ENCODE results near the gene TMEM97. TPM values are rescaled to one million over a fixed set of nuclear protein-coding genes. Genes with fewer than 3 reads are reported as not detected.

TMEM97 gene
- total and polyA plus RNA-seq, 9 of the 15 experiments (the other 6 are each of a cell fraction or from before 2014, with no cell fraction given): 34.6 to 121 (median 76.0) TPM

DNA sequence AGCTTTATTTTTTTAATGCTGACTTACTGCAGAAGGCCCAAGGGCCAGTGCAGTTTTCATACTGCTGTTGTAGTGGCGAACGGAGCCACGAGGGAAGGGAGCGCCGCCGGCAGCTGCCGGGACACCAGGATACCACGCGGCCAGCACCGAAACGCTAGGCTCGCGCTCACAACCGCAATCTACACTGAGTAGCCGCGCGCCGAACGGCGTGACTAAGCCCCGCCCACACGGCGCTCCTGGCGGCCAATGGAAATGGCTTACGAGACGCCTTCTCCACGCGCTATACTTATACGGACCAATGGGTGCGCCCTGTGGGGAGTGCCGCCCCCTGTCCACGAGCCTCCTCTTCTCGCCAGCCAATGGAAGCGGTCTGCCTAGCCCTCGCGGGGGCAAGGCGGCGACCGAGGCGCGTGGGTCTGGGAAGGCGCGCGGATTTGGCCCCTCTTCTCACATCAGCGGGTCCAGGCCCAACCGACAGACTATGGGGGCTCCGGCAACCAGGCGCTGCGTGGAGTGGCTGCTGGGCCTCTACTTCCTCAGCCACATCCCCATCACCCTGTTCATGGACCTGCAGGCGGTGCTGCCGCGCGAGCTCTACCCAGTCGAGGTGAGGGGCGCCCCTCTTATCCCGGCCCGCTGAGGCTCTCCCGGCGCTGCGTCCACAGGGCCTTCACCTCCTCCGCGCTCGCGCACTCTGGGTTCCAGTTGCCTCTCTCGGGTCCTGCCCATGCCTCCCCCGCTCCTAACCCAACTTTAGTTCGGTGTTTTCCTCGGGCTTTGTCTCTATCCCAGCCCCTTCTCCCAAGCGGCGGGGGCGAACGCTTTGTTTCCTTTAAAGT is at the start of gene TMEM97 (continued):
- TF ChIP-seq ZNF512 (tag; IDR thresholded peaks at IDR 0.05): no peak
- no peak for TF ChIP-seq ZNF79 (CRISPR knock-in tag; IDR thresholded peaks at IDR 0.05; ENCODE audit: low read depth)
- TF ChIP-seq, protein P1, sequence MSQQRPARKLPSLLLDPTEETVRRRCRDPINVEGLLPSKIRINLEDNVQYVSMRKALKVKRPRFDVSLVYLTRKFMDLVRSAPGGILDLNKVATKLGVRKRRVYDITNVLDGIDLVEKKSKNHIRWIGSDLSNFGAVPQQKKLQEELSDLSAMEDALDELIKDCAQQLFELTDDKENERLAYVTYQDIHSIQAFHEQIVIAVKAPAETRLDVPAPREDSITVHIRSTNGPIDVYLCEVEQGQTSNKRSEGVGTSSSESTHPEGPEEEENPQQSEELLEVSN (IDR thresholded peaks at IDR 0.05; ENCODE audit: borderline replicate concordance in 1 of 2, extremely low read depth in 1 of 2, insufficient read depth in 1 of 2, insufficient read length in 1 of 2, low read depth in 1 of 2, low read length in 1 of 2, poor library complexity in 1 of 2, severe bottlenecking in 1 of 2): peak; percentile 89 to 93
- TF ChIP-seq POLR2H (tag; IDR thresholded peaks at IDR 0.05; ENCODE audit: low read depth): peak; percentile 86
- TF ChIP-seq ZSCAN29 (IDR thresholded peaks at IDR 0.05): 0 out of 2 replicates have a peak, but pooled peaks have one; percentile 11
- no peak for TF ChIP-seq ZNF408 (CRISPR knock-in tag; IDR thresholded peaks at IDR 0.05; ENCODE audit: low read depth)
- no peak for TF ChIP-seq HDAC8 (tag; IDR thresholded peaks at IDR 0.05)
- peak; percentile 97 for TF ChIP-seq MYC (IDR thresholded peaks at IDR 0.05; ENCODE audit: low read depth, low read length)
- no peak for TF ChIP-seq MYC (CRISPR knock-in tag; IDR thresholded peaks at IDR 0.05; ENCODE audit: borderline replicate concordance, low read depth)
- TF ChIP-seq AFF1 (IDR thresholded peaks at IDR 0.05; ENCODE audit: low read depth in 1 of 2, partially characterized antibody in 2 of 2): no peak
- TF ChIP-seq CEBPG (CRISPR knock-in tag; IDR thresholded peaks at IDR 0.05): 0 out of 2 replicates have a peak, but pooled peaks have one; percentile 24
- TF ChIP-seq CEBPG (tag; conservative IDR thresholded peaks at IDR 0.05 in 1 of 2, IDR thresholded peaks at IDR 0.05 in 1 of 2): no peak
- TF ChIP-seq XRCC5 (IDR thresholded peaks at IDR 0.05; ENCODE audit: low read depth, low read length): 0 out of 2 replicates have a peak, but pooled peaks have one; percentile 34
- no peak for TF ChIP-seq RCOR1 (IDR thresholded peaks at IDR 0.05; ENCODE audit: borderline replicate concordance in 1 of 2, low read depth in 2 of 2, low read length in 2 of 2)
- TF ChIP-seq, protein P2, sequence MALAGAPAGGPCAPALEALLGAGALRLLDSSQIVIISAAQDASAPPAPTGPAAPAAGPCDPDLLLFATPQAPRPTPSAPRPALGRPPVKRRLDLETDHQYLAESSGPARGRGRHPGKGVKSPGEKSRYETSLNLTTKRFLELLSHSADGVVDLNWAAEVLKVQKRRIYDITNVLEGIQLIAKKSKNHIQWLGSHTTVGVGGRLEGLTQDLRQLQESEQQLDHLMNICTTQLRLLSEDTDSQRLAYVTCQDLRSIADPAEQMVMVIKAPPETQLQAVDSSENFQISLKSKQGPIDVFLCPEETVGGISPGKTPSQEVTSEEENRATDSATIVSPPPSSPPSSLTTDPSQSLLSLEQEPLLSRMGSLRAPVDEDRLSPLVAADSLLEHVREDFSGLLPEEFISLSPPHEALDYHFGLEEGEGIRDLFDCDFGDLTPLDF (CRISPR knock-in tag; IDR thresholded peaks at IDR 0.05): peak; percentile 53
- TF ChIP-seq KLF16 (IDR thresholded peaks at IDR 0.05): no peak

All from K562 (cell line).